Left lung (tissue), 10 donors: Measurements from ENCODE around the gene DNAJC3. TPM values are rescaled to one million over a fixed set of nuclear protein-coding genes. Genes with fewer than 3 reads are reported as not detected.

ENCODE experiments used
- ATAC-seq: fragments of 200-7000 bp; cut with Tn5 transposase; one replicate; pipeline ENCODE4 v1.9.1; 2020; ENCODE audit warnings: moderate library complexity
- DNase-seq, 4 donors: peaks; one replicate each; pipeline ENCODE4 v3.0.0-alpha.2; 2013 to 2020
- H3K27ac ChIP-seq, 2 donors: fragments of 200-600 bp; sonication (generic) in 1 of 2; one replicate each; pipeline versions ENCODE4 v1.5.0 to v1.8.0; 2020 to 2021
- H3K27me3 ChIP-seq, 2 donors: fragments of 200-600 bp; sonication (generic) in 1 of 2; one replicate each; pipeline versions ENCODE4 v1.5.0 to v1.8.0; 2020 to 2021
- H3K36me3 ChIP-seq, 2 donors: fragments of 200-600 bp; sonication (generic) in 1 of 2; one replicate each; pipeline versions ENCODE4 v1.5.0 to v1.8.0; 2020 to 2021
- H3K4me1 ChIP-seq, 2 donors: fragments of 200-600 bp; one replicate each; pipeline ENCODE4 v1.8.0; 2021
- H3K4me3 ChIP-seq, 2 donors: fragments of 200-600 bp; sonication (generic) in 1 of 2; one replicate each; pipeline versions ENCODE4 v1.5.0 to v1.8.0; 2020 to 2021; ENCODE audit warnings: mild to moderate bottlenecking in 1 of 2
- H3K9me3 ChIP-seq, 2 donors: fragments of 200-600 bp; sonication (generic) in 1 of 2; one replicate each; pipeline versions ENCODE4 v1.5.0 to v1.8.0; 2020 to 2021
- intact Hi-C, 2 donors: fragments of 100-400 bp; cut with DNase I; formaldehyde crosslinking; loops; one replicate each; pipeline versions ENCODE4 v1.11.2 to v1.14.2; 2022
- polyA plus RNA-seq, 6 donors: library from polyadenylated mRNA; unstranded; fragments of 120-200 nt; gene quantifications; one replicate each; pipeline ENCODE4 v1.2.1, GENCODE V29; 2013; ENCODE audit not compliant: insufficient read length in 6 of 6
- total RNA-seq, 2 donors: library from RNA; stranded (reverse); fragmentation: NEBNext Ultra II Directional; extraction: Animal tissue kit (Norgen Biotek cat#: 25700); gene quantifications; one replicate each; pipeline ENCODE4 v1.2.1, GENCODE V29; 2021
- TF ChIP-seq, protein P1 (sequence below), 2 donors: fragments of 200-600 bp; sonication (generic) in 1 of 2; IDR thresholded peaks; one replicate each; pipeline versions ENCODE4 v1.5.0 to v1.8.0; 2021; ENCODE audit warnings: antibody characterized with exemption in 2 of 2
- donor health status: DM: no; HTN: yes; CAD: no.
- donor health status: DM: no; HTN: no; CAD: no.

DNAJC3 gene
- total and polyA plus RNA-seq, 8 donors, result 26.1 to 87.8 (median 33.1) TPM

DNA sequence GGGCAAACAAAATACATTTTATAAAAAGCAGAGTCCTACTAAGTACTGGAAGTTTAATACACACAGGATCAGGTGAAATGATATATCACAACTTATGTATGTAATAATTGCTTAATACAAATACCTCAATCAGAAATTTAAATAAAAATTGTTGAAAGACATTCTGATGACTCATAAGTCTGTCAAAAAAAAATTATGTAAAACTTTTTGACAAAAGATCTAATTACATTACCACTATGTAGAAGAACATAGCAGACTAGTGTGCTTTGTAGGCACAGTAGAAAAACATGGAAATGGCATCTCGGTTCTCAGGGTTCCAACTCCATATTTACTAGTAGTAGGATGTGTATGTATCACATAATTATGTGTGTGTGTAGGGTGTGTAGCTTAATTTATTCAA, 156.2 kb downstream of the DNAJC3 start:
- intact Hi-C loops, result loop anchor here in 1 of 2 donors (5.0 kb wide), 1 partner anchor 211 kb away; no protein-coding TSS in a partner anchor
- H3K27ac ChIP-seq, result no peak overlapping the region
- TF ChIP-seq, protein P1, sequence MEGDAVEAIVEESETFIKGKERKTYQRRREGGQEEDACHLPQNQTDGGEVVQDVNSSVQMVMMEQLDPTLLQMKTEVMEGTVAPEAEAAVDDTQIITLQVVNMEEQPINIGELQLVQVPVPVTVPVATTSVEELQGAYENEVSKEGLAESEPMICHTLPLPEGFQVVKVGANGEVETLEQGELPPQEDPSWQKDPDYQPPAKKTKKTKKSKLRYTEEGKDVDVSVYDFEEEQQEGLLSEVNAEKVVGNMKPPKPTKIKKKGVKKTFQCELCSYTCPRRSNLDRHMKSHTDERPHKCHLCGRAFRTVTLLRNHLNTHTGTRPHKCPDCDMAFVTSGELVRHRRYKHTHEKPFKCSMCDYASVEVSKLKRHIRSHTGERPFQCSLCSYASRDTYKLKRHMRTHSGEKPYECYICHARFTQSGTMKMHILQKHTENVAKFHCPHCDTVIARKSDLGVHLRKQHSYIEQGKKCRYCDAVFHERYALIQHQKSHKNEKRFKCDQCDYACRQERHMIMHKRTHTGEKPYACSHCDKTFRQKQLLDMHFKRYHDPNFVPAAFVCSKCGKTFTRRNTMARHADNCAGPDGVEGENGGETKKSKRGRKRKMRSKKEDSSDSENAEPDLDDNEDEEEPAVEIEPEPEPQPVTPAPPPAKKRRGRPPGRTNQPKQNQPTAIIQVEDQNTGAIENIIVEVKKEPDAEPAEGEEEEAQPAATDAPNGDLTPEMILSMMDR (IDR thresholded peaks at IDR 0.05), result no peak
- no peaks in the 10 kb centered on the region for H3K27me3 ChIP-seq
- DNase-seq (no peak), ATAC-seq (no peak)
- H3K4me3 ChIP-seq, result no peak overlapping the region
- no peaks in the 10 kb centered on the region for H3K36me3 ChIP-seq
- H3K4me1 ChIP-seq, result peaks cover 4 to 6% of the 10 kb centered on the region in 2 donors
- peaks cover 0 to 5% of the 10 kb centered on the region in 2 donors for H3K9me3 ChIP-seq

DNA sequence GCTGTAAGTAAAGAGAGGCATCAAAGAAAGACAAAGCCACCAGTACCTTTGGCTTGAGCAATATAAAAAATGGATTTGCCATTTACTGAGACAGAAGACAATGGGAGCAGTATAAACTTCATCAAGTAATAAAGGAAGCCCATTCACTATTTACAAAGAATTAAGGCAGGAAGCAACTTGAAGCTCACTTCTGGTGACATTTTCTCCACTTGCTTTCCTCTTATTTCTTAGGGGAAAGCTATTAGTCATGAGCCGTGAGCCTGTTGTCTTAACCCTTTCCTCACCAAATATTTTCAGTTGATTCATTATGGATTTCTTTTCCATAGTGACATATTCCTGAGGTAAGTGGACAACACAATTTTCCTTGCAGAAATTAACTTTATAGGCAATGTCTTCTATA, 156.8 kb downstream of the DNAJC3 start:
- intact Hi-C loops, result loop anchor here in 1 of 2 donors (5.0 kb wide), 1 partner anchor 211 kb away; no protein-coding TSS in a partner anchor
- Histone ChIP-seq H3K9me3 (peaks cover 0 to 5% of the 10 kb centered on the region in 2 donors), H3K27me3 (no peaks in the 10 kb centered on the region), H3K4me1 (peaks cover 4 to 6% of the 10 kb centered on the region in 2 donors), H3K36me3 (no peaks in the 10 kb centered on the region), H3K27ac (no peak overlapping the region), H3K4me3 (no peak overlapping the region)
- no peak for DNase-seq
- peak; percentile 54 for ATAC-seq
- TF ChIP-seq, protein P1 (IDR thresholded peaks at IDR 0.05), result no peak

DNA sequence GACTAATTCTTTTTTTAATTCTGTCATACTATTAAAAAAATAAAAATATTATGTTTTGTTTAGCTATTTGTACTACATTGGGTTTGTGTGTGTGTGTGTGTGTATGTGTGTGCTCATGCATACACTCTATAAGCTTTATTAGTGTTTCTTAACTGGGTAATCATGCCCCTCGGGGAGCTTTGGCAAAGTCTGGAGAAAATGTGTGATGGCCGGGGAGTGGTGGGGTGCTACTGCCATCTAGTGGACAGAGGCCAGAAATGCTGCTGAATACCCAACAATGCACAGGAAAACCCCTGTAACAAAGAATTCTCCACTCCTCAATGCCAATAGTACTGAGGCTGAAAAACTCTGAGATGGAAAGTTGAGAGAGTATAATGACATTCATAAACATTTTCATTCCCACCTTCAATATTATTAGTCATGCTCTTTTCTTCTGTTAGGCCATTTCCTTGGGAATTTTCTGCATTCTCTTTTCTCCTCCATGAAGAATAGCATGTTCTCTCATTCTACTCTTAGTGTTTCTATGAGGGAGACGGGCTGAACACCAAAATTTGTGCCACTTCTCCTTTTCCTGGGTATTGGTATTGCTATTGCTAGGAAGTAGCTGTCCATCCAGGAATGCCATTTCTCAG, 157.3 kb downstream of the DNAJC3 start:
- TF ChIP-seq, protein P1 (IDR thresholded peaks at IDR 0.05), result peak; percentile 91
- H3K27me3 ChIP-seq, result no peaks in the 10 kb centered on the region
- H3K9me3 ChIP-seq, result peaks cover 0 to 4% of the 10 kb centered on the region in 2 donors
- intact Hi-C loops, result loop anchor here in 1 of 2 donors (5.0 kb wide), 1 partner anchor 212 kb away; no protein-coding TSS in a partner anchor
- H3K4me3 ChIP-seq, result no peak overlapping the region
- ATAC-seq (peak; percentile 100), DNase-seq (peak; percentile 43 to 82 (median 62))
- peaks cover 4 to 6% of the 10 kb centered on the region in 2 donors for H3K4me1 ChIP-seq
- H3K27ac ChIP-seq, result no peak overlapping the region
- H3K36me3 ChIP-seq, result no peaks in the 10 kb centered on the region

DNA sequence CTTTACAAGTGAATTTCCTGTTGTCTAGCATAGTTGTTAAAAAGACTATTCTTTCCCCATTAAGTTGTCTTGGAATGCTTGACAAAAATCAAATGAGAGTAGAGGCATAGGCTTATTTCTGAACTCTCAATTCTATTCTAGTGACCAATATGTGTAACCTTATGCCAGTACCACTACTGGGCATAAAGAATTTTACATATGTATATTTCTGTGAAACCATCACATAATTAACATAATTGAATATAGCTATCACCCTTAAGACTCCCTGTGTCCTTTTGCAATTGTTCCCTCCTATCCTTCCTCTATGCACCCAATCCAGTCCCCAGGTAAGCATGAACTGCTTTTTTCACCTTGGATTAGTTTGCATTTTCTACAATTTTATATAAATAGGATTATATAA, 165.0 kb downstream of the DNAJC3 start:
- ATAC-seq (no peak), DNase-seq (no peak)
- TF ChIP-seq, protein P1 (IDR thresholded peaks at IDR 0.05), result no peak
- no peaks in the 10 kb centered on the region for H3K4me1 ChIP-seq
- intact Hi-C loops, result loop anchor here in 1 of 2 donors (10.0 kb wide), 1 partner anchor 307 kb away; no protein-coding TSS in a partner anchor
- peaks cover 0 to 5% of the 10 kb centered on the region in 2 donors for H3K36me3 ChIP-seq
- H3K27ac ChIP-seq, result no peak overlapping the region
- no peaks in the 10 kb centered on the region for H3K27me3 ChIP-seq
- H3K9me3 ChIP-seq, result no peaks in the 10 kb centered on the region
- H3K4me3 ChIP-seq, result no peak overlapping the region

DNA sequence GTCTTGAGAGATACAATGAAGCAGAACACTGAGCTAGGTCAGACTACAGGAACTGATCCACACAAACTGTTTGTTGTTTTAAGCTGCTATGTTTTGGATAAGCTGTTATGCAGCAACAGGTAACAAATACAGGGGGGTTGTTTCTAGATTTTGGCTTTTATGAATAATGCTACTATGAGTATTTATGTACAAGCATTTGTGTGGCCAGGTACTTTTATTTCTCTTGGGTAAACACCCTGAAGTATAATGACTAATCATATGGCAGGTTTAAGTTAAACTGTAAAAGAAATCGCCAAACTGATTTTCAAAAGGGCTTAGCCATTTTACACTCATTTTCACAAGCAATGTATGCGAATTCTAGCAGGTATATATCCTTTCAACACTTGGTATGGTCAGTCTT, 166.0 kb downstream of the DNAJC3 start:
- DNase-seq, result no peak
- TF ChIP-seq, protein P1 (IDR thresholded peaks at IDR 0.05), result no peak
- Histone ChIP-seq H3K9me3 (no peaks in the 10 kb centered on the region), H3K4me1 (no peaks in the 10 kb centered on the region), H3K27me3 (no peaks in the 10 kb centered on the region), H3K36me3 (peaks cover 0 to 5% of the 10 kb centered on the region in 2 donors), H3K4me3 (no peak overlapping the region), H3K27ac (no peak overlapping the region)
- intact Hi-C loops, result loop anchor here in 1 of 2 donors (10.0 kb wide), 1 partner anchor 308 kb away; no protein-coding TSS in a partner anchor
- ATAC-seq, result no peak

Other genes with a start within 250 kb of the DNAJC3 start
- 1 to 10 TPM; 1.3 to 1.9 TPM for gene CLDN10, start 124.4 kb upstream of the DNAJC3 start, total RNA-seq
- 1 to 10 TPM; 2.0 to 4.7 (median 2.9) TPM for gene CLDN10, start 124.4 kb upstream of the DNAJC3 start, polyA plus RNA-seq
- gene DZIP1, start 32.4 kb upstream of the DNAJC3 start, total RNA-seq, result 10 to 100 TPM in 1 of 2 donors, 1 to 10 TPM in 1; 8.2 to 11.0 TPM
- gene DZIP1, start 32.4 kb upstream of the DNAJC3 start, polyA plus RNA-seq, result 10 to 100 TPM; 46.4 to 52.1 (median 49.8) TPM